NCI-H2196 (cell line): ENCODE results near the gene AIG1.
"Not testable (repeated sequence)": the region's sequence is repeated elsewhere in the genome, so short reads cannot be mapped to it uniquely, and the experiment has no call there.

Experiments
- DNase-seq: peaks from one replicate; lab custom pipeline; 2025; ENCODE audit not compliant: unreplicated experiment; lab: John Stamatoyannopoulos, UW

AIG1 gene

GRCh38 chr6:143223895-143224294 lies 163.2 kb downstream of the AIG1 start:
- DNase-seq = no peak

GRCh38 chr6:143224516-143224915 lies 163.8 kb downstream of the AIG1 start:
- DNase-seq = no peak

GRCh38 chr6:143225929-143226328 lies 165.2 kb downstream of the AIG1 start:
- no peak for DNase-seq

GRCh38 chr6:143227675-143228074 lies 167.0 kb downstream of the AIG1 start:
- no peak for DNase-seq

GRCh38 chr6:143229400-143229799 lies 168.7 kb downstream of the AIG1 start:
- no peak for DNase-seq

- DNase-seq = no peak
These were observed 172.2 kb downstream of the AIG1 start for GRCh38 chr6:143232849-143233248.

GRCh38 chr6:143233554-143234285 lies 173.0 kb downstream of the AIG1 start:
- DNase-seq = no peak

GRCh38 chr6:143234734-143235133 lies 174.0 kb downstream of the AIG1 start:
- no peak for DNase-seq

GRCh38 chr6:143236151-143236798 lies 175.6 kb downstream of the AIG1 start:
- no peak for DNase-seq

GRCh38 chr6:143238306-143238705 lies 177.6 kb downstream of the AIG1 start:
- no peak for DNase-seq

GRCh38 chr6:143241111-143241510 lies 180.4 kb downstream of the AIG1 start:
- no peak for DNase-seq

- DNase-seq = no peak
These were observed 181.2 kb downstream of the AIG1 start for GRCh38 chr6:143241911-143242310.

- DNase-seq = no peak
These were observed 183.1 kb downstream of the AIG1 start for GRCh38 chr6:143243786-143244185.

- DNase-seq = no peak
These were observed 185.0 kb downstream of the AIG1 start for GRCh38 chr6:143245656-143246055.

- not testable (repeated sequence) for DNase-seq
These were observed 185.6 kb downstream of the AIG1 start for GRCh38 chr6:143246166-143246775.

- no peak for DNase-seq
These were observed 186.9 kb downstream of the AIG1 start for GRCh38 chr6:143247586-143247985.

GRCh38 chr6:143248359-143248758 lies 187.7 kb downstream of the AIG1 start:
- DNase-seq = no peak

GRCh38 chr6:143251288-143251687 lies 190.6 kb downstream of the AIG1 start:
- DNase-seq = no peak

GRCh38 chr6:143252961-143253360 lies 192.3 kb downstream of the AIG1 start:
- no peak for DNase-seq

GRCh38 chr6:143253586-143253985 lies 192.9 kb downstream of the AIG1 start:
- DNase-seq = no peak

- no peak for DNase-seq
These were observed 198.3 kb downstream of the AIG1 start for GRCh38 chr6:143258945-143259344.

- DNase-seq = no peak
These were observed 200.2 kb downstream of the AIG1 start for GRCh38 chr6:143260857-143261256.
